Measurements from ENCODE around the gene TDRD12. TPM values are rescaled to one million over a fixed set of nuclear protein-coding genes. Genes with fewer than 3 reads are reported as not detected.

Gene TDRD12
- total RNA-seq, 1 experiment from 2014 or later, result 1.3 TPM

- no peaks in the 10 kb centered on the region; a peak in 1 of 5 replicates for H3K9me3 Mint-ChIP-seq
- Histone ChIP-seq H3K18ac (ENCODE audit: insufficient read length, low read depth, low read length) (no peak overlapping the region), H2AFZ (ENCODE audit: low read length) (no peak overlapping the region), H4K91ac (ENCODE audit: insufficient read length, low read depth, low read length) (no peak overlapping the region), H3K4me2 (ENCODE audit: insufficient read depth, insufficient read length, low read length) (no peak overlapping the region), H2AK5ac (ENCODE audit: insufficient read length, low read length) (no peak overlapping the region), H4K8ac (replicated peaks; ENCODE audit: insufficient read length, low read depth, low read length) (no peak overlapping the region), H3K79me1 (ENCODE audit: insufficient read depth, low read depth, low read length, poor library complexity, severe bottlenecking) (no peaks in the 10 kb centered on the region), H4K5ac (ENCODE audit: insufficient read length, low read depth, low read length) (no peak overlapping the region), H3K4ac (ENCODE audit: low read depth, low read length) (no peak overlapping the region), H3K79me2 (ENCODE audit: insufficient read depth, low read length) (no peaks in the 10 kb centered on the region), H3K27ac (ENCODE audit: insufficient read length, low read depth, low read length) (no peak overlapping the region), H3K9ac (ENCODE audit: extremely low read depth, insufficient read length, low read length) (no peak overlapping the region), H3K56ac (ENCODE audit: insufficient read length, low read depth, low read length) (no peak overlapping the region), H3K23me2 (ENCODE audit: insufficient read length, low read depth, low read length, poor library complexity, severe bottlenecking) (no peaks in the 10 kb centered on the region), H3T11ph (ENCODE audit: low read length) (no peak overlapping the region), H3K9me3 (ENCODE audit: control insufficient read depth, low read depth, low read length) (no peaks in the 10 kb centered on the region), H2BK5ac (ENCODE audit: insufficient read length, low read length) (no peak overlapping the region), H2BK120ac (ENCODE audit: low read depth, low read length, poor library complexity, severe bottlenecking) (no peak overlapping the region), H3K14ac (ENCODE audit: insufficient read depth, low read length) (no peak overlapping the region), H4K20me1 (ENCODE audit: control insufficient read depth, insufficient read depth, insufficient read length) (no peaks in the 10 kb centered on the region), H3K27me3 (ENCODE audit: insufficient read depth, low read length) (no peaks in the 10 kb centered on the region), H2BK20ac (ENCODE audit: low read depth, low read length, poor library complexity, severe bottlenecking) (no peak overlapping the region), H3K4me1 (ENCODE audit: insufficient read depth, low read length) (no peaks in the 10 kb centered on the region), H2BK15ac (ENCODE audit: low read depth, low read length) (no peak overlapping the region), H2BK12ac (ENCODE audit: insufficient read length, low read depth, low read length) (no peak overlapping the region), H3K23ac (ENCODE audit: insufficient read length, low read depth, low read length) (no peak overlapping the region)
- no peak overlapping the region for H3K4me3 Mint-ChIP-seq
- DNase-seq, result no peak
- H3K4me1 Mint-ChIP-seq, result 0 out of 4 replicates have a peak, but pooled peaks cover 0 to 2% of the 10 kb centered on the region in 2 experiments
- no peaks in the 10 kb centered on the region for H3K27me3 Mint-ChIP-seq (ENCODE audit: low read depth)
- peak overlapping the region in 1 of 3 experiments; percentile 48; a peak in 1 of 7 replicates for H3K27ac Mint-ChIP-seq
- WGBS (ENCODE audit: extremely low coverage, insufficient read length, low lambda C conversion rate), result no CpG with 5 or more reads among the region's 19 CpGs
- H3K36me3 Mint-ChIP-seq (ENCODE audit: insufficient read depth in 1 of 3, low read depth in 3 of 3), result no peaks in the 10 kb centered on the region
- TF ChIP-seq CTCF (conservative IDR thresholded peaks at IDR 0.05), result no peak
Observed at GRCh38 chr19:32862173-32862572, 142.6 kb downstream of the TDRD12 start.

Data from H9 (cell line).